Left ventricle myocardium inferior (tissue), 1 donor: ENCODE measurements around the gene MRPL9. TPM values are rescaled to one million over a fixed set of nuclear protein-coding genes. Genes with fewer than 3 reads are reported as not detected.

Source experiments
- DNase-seq: peaks from one replicate; pipeline ENCODE4 v3.0.0-alpha.2; 2020
- H3K27ac ChIP-seq: fragments of 200-600 bp; replicated peaks from 2 replicates; pipeline ENCODE4 v1.8.0; 2021
- H3K27me3 ChIP-seq: fragments of 200-600 bp; 2 replicates; pipeline ENCODE4 v1.8.0; 2021; ENCODE audit warnings: low read depth
- H3K36me3 ChIP-seq: fragments of 200-600 bp; 2 replicates; pipeline ENCODE4 v1.8.0; 2021
- H3K4me1 ChIP-seq: fragments of 200-600 bp; 2 replicates; pipeline ENCODE4 v1.8.0; 2021
- H3K4me3 ChIP-seq: fragments of 200-600 bp; 2 replicates; pipeline ENCODE4 v1.8.0; 2021; ENCODE audit warnings: mild to moderate bottlenecking, moderate library complexity
- H3K9me3 ChIP-seq: fragments of 200-600 bp; replicated peaks from 2 replicates; pipeline ENCODE4 v1.8.0; 2021
- CTCF ChIP-seq: fragments of 200-600 bp; IDR thresholded peaks from 2 replicates; pipeline ENCODE4 v1.8.0; 2021; ENCODE audit warnings: antibody characterized with exemption, mild to moderate bottlenecking, borderline replicate concordance
- intact Hi-C: fragments of 100-400 bp; cut with micrococcal nuclease; formaldehyde crosslinking; loops from one replicate; pipeline ENCODE4 v1.11.0; 2022
- total RNA-seq: library from RNA; stranded (reverse); fragmentation: NEBNext Ultra II Directional; extraction: Animal tissue kit (Norgen Biotek cat#: 25700); gene quantifications from one replicate; pipeline ENCODE4 v1.2.1, GENCODE V29; 2021
- donor health status: DM: no; HTN: yes; CAD: no; lungs with severe emphysema.

The MRPL9 gene
- total RNA-seq, 1 donor from 2014 or later: 41.8 TPM

GRCh38 chr1:151760597-151761385, 2.5 kb downstream of the MRPL9 start:
- H3K27ac ChIP-seq: no peak overlapping the region
- no peaks in the 10 kb centered on the region for H3K9me3 ChIP-seq
- no peak overlapping the region for H3K4me3 ChIP-seq
- H3K4me1 ChIP-seq: peaks cover 25% of the 10 kb centered on the region
- H3K27me3 ChIP-seq: no peaks in the 10 kb centered on the region
- peaks cover 43% of the 10 kb centered on the region for H3K36me3 ChIP-seq
- intact Hi-C loops: no loop called here
- DNase-seq: no peak
- no peak for TF ChIP-seq CTCF

GRCh38 chr1:151759241-151759640, 4.1 kb downstream of the MRPL9 start:
- no peak for TF ChIP-seq CTCF
- no peaks in the 10 kb centered on the region for H3K27me3 ChIP-seq
- H3K9me3 ChIP-seq: no peaks in the 10 kb centered on the region
- no peak overlapping the region for H3K4me3 ChIP-seq
- H3K27ac ChIP-seq: no peak overlapping the region
- intact Hi-C loops: no loop called here
- peaks cover 44% of the 10 kb centered on the region for H3K36me3 ChIP-seq
- peaks cover 21% of the 10 kb centered on the region for H3K4me1 ChIP-seq
- DNase-seq: no peak

GRCh38 chr1:151756291-151756690, 7.0 kb downstream of the MRPL9 start:
- H3K36me3 ChIP-seq: peaks cover 34% of the 10 kb centered on the region
- no peak for DNase-seq
- no peak for TF ChIP-seq CTCF

GRCh38 chr1:151741516-151741915, 21.8 kb downstream of the MRPL9 start:
- no peak for TF ChIP-seq CTCF
- Histone ChIP-seq H3K36me3 (no peaks in the 10 kb centered on the region), H3K9me3 (peaks cover 13% of the 10 kb centered on the region), H3K27me3 (no peaks in the 10 kb centered on the region), H3K27ac (no peak overlapping the region), H3K4me3 (no peak overlapping the region), H3K4me1 (no peaks in the 10 kb centered on the region)
- intact Hi-C loops: no loop called here
- no peak for DNase-seq

More at GRCh38 chr1:151756291-151756690, 7.0 kb downstream of the MRPL9 start:
- intact Hi-C loops: no loop called here
- Histone ChIP-seq H3K4me1 (no peaks in the 10 kb centered on the region), H3K27ac (no peak overlapping the region), H3K9me3 (no peaks in the 10 kb centered on the region), H3K4me3 (no peak overlapping the region), H3K27me3 (no peaks in the 10 kb centered on the region)

- H3K27ac ChIP-seq: no peak overlapping the region
- intact Hi-C loops: loop anchor here (10.0 kb wide), 1 partner anchor 205 kb away; no protein-coding TSS in a partner anchor
- TF ChIP-seq CTCF: no peak
- no peaks in the 10 kb centered on the region for H3K36me3 ChIP-seq
- H3K9me3 ChIP-seq: peaks cover 13% of the 10 kb centered on the region
- H3K4me3 ChIP-seq: no peak overlapping the region
- no peaks in the 10 kb centered on the region for H3K27me3 ChIP-seq
- no peak for DNase-seq
- peaks cover 2% of the 10 kb centered on the region for H3K4me1 ChIP-seq
Observed at GRCh38 chr1:151739590-151740355, 23.5 kb downstream of the MRPL9 start.
